Measurements from ENCODE around the gene FLNB. TPM values are rescaled to one million over a fixed set of nuclear protein-coding genes. Genes with fewer than 3 reads are reported as not detected.

The FLNB gene
- total and polyA plus RNA-seq, 2 of the 13 experiments (the other 11 are each of a cell fraction or from before 2014, with no cell fraction given) = 106 to 130 TPM

DNA sequence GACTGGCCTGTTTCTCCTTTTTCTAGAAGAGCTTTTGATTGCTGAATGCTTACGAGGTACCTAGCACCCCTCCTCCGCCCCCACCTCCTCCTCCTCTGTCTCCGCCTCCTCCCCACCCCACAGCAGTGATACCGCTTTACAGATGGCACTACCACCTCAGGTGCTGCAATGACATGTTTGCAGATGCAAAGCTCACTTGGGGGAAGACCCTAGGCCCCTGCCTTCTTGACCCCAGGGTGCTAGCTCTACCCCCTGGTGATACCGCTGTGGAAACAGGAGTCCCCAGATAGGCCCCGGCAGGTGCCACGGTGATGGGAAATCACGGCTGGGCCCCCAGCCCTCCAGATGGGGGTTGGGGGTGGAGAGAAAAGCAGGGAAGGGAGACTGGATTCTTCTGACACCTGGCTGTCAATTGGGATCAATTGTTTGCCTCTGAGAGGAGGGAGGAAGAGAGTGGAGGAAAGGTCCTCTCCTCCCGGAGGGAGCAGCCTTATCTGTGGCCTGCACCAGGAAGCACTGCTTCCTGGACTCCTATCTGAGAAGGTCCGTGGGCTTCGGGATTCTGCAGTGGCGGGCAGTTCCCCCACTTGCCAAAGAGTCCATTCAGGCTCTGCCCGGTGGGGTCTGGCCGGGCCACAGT is 164.9 kb downstream of the FLNB start (continued):
- no peak for TF ChIP-seq ZNF691 (CRISPR knock-in tag; IDR thresholded peaks at IDR 0.05; ENCODE audit: borderline replicate concordance, low read depth)
- TF ChIP-seq ARHGAP35 (CRISPR knock-in tag; IDR thresholded peaks at IDR 0.05; ENCODE audit: borderline replicate concordance) = no peak
- TF ChIP-seq HES4 (CRISPR knock-in tag; IDR thresholded peaks at IDR 0.05; ENCODE audit: borderline replicate concordance) = no peak
- no peak for TF ChIP-seq NR1H2 (CRISPR knock-in tag; IDR thresholded peaks at IDR 0.05; ENCODE audit: borderline replicate concordance, low read depth)
- TF ChIP-seq PHF5A (CRISPR knock-in tag; IDR thresholded peaks at IDR 0.05; ENCODE audit: low read depth, unreplicated experiment) = no peak
- TF ChIP-seq, protein P1, sequence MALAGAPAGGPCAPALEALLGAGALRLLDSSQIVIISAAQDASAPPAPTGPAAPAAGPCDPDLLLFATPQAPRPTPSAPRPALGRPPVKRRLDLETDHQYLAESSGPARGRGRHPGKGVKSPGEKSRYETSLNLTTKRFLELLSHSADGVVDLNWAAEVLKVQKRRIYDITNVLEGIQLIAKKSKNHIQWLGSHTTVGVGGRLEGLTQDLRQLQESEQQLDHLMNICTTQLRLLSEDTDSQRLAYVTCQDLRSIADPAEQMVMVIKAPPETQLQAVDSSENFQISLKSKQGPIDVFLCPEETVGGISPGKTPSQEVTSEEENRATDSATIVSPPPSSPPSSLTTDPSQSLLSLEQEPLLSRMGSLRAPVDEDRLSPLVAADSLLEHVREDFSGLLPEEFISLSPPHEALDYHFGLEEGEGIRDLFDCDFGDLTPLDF (CRISPR knock-in tag; IDR thresholded peaks at IDR 0.05) = no peak
- TF ChIP-seq EP300 (IDR thresholded peaks at IDR 0.05; ENCODE audit: low read depth in 2 of 2, low read length in 2 of 2) = peak in 1 of 2 experiments; percentile 50; a peak in 1 of 4 replicates
- no peak for TF ChIP-seq EP300 (CRISPR knock-in tag; IDR thresholded peaks at IDR 0.05; ENCODE audit: borderline replicate concordance)
- no peak for TF ChIP-seq ZNF468 (CRISPR knock-in tag; IDR thresholded peaks at IDR 0.05)
- no peak for TF ChIP-seq RELA (CRISPR knock-in tag; IDR thresholded peaks at IDR 0.05)
- TF ChIP-seq TEAD2 (CRISPR knock-in tag; IDR thresholded peaks at IDR 0.05) = no peak
- TF ChIP-seq ZNF775 (CRISPR knock-in tag; IDR thresholded peaks at IDR 0.05; ENCODE audit: borderline replicate concordance) = no peak
- no peak for TF ChIP-seq NFE2L1 (CRISPR knock-in tag; IDR thresholded peaks at IDR 0.05; ENCODE audit: borderline replicate concordance)
- no peak for TF ChIP-seq ZNF552 (CRISPR knock-in tag; IDR thresholded peaks at IDR 0.05; ENCODE audit: borderline replicate concordance)
- peak; percentile 31 for TF ChIP-seq ASH2L (IDR thresholded peaks at IDR 0.05; ENCODE audit: insufficient read length, low read depth, low read length)
- no peak for TF ChIP-seq GABPB1 (CRISPR knock-in tag; IDR thresholded peaks at IDR 0.05)
- TF ChIP-seq ZNF83 (CRISPR knock-in tag; IDR thresholded peaks at IDR 0.05; ENCODE audit: borderline replicate concordance) = no peak
- TF ChIP-seq ZNF749 (CRISPR knock-in tag; IDR thresholded peaks at IDR 0.05; ENCODE audit: borderline replicate concordance) = no peak
- TF ChIP-seq ZNF142 (CRISPR knock-in tag; IDR thresholded peaks at IDR 0.05) = no peak
